Ovary (tissue), 3 donors: ENCODE results near the gene OR6V1.

Experiments
- CTCF ChIP-seq, 3 donors: fragments of 450-650 bp in 2 of 3; fragments of 200-600 bp in 1 of 3; IDR thresholded peaks; one replicate each; pipeline versions ENCODE4 v1.5.1 to v1.8.0; 2016 to 2022; ENCODE audit warnings: antibody characterized with exemption in 3 of 3, mild to moderate bottlenecking in 1 of 3
- EP300 ChIP-seq: sonication (generic); formaldehyde crosslinking; IDR thresholded peaks from one replicate; pipeline ENCODE4 v1.6.1; 2017; ENCODE audit warnings: antibody characterized with exemption
- POLR2A ChIP-seq: fragments of 450-650 bp; IDR thresholded peaks from one replicate; pipeline ENCODE4 v1.6.1; 2017; ENCODE audit warnings: antibody characterized with exemption, mild to moderate bottlenecking, moderate library complexity
- donor health status: DM: no; HTN: no; CAD: no.

GRCh38 chr7:143052041-143052440, at the start of gene OR6V1:
- TF ChIP-seq POLR2A (no peak), CTCF (IDR thresholded peaks at IDR 0.05) (no peak), EP300 (no peak)
